NCI-H1105 treated with DMSO at 0.1 percent for 48 hours (cell line): ENCODE results near the gene KSR2.

Experiments used
- DNase-seq: peaks from one replicate; lab custom pipeline; 2025; lab: John Stamatoyannopoulos, UW

Gene KSR2

GRCh38 chr12:117688446-117688845 lies 280.3 kb downstream of the KSR2 start:
- DNase-seq, result no peak

GRCh38 chr12:117686911-117687377 lies 281.8 kb downstream of the KSR2 start:
- peak; percentile 47 for DNase-seq

GRCh38 chr12:117686210-117686609 lies 282.6 kb downstream of the KSR2 start:
- DNase-seq, result no peak

GRCh38 chr12:117685110-117685926 lies 283.5 kb downstream of the KSR2 start:
- DNase-seq, result no peak

GRCh38 chr12:117684471-117684870 lies 284.3 kb downstream of the KSR2 start:
- DNase-seq, result no peak

GRCh38 chr12:117680312-117680711 lies 288.5 kb downstream of the KSR2 start:
- no peak for DNase-seq

- DNase-seq, result no peak
Observed at GRCh38 chr12:117679776-117680175, 289.0 kb downstream of the KSR2 start.

GRCh38 chr12:117674763-117675162 lies 294.0 kb downstream of the KSR2 start:
- no peak for DNase-seq

GRCh38 chr12:117674313-117674712 lies 294.5 kb downstream of the KSR2 start:
- DNase-seq, result no peak

GRCh38 chr12:117671734-117672133 lies 297.1 kb downstream of the KSR2 start:
- DNase-seq, result no peak

GRCh38 chr12:117664169-117664568 lies 304.6 kb downstream of the KSR2 start:
- DNase-seq, result no peak

- DNase-seq, result no peak
Observed at GRCh38 chr12:117662620-117663395, 306.0 kb downstream of the KSR2 start.

GRCh38 chr12:117662220-117662619 lies 306.6 kb downstream of the KSR2 start:
- DNase-seq, result no peak

GRCh38 chr12:117661471-117661870 lies 307.3 kb downstream of the KSR2 start:
- no peak for DNase-seq

- no peak for DNase-seq
Observed at GRCh38 chr12:117660896-117661295, 307.9 kb downstream of the KSR2 start.

- DNase-seq, result no peak
Observed at GRCh38 chr12:117658226-117658625, 310.6 kb downstream of the KSR2 start.

- no peak for DNase-seq
Observed at GRCh38 chr12:117649796-117650195, 319.0 kb downstream of the KSR2 start.

GRCh38 chr12:117646520-117646919 lies 322.3 kb downstream of the KSR2 start:
- DNase-seq, result peak; percentile 95

GRCh38 chr12:117645473-117645872 lies 323.3 kb downstream of the KSR2 start:
- DNase-seq, result no peak

GRCh38 chr12:117643971-117644370 lies 324.8 kb downstream of the KSR2 start:
- DNase-seq, result no peak

GRCh38 chr12:117641885-117642284 lies 326.9 kb downstream of the KSR2 start:
- DNase-seq, result no peak

GRCh38 chr12:117640511-117640910 lies 328.3 kb downstream of the KSR2 start:
- no peak for DNase-seq

- no peak for DNase-seq
Observed at GRCh38 chr12:117629454-117629853, 339.3 kb downstream of the KSR2 start.
